Measurements from ENCODE around the gene PCIF1.
"Not testable (repeated sequence)": the region's sequence is repeated elsewhere in the genome, so short reads cannot be mapped to it uniquely, and the experiment has no call there.

PCIF1 gene

DNA sequence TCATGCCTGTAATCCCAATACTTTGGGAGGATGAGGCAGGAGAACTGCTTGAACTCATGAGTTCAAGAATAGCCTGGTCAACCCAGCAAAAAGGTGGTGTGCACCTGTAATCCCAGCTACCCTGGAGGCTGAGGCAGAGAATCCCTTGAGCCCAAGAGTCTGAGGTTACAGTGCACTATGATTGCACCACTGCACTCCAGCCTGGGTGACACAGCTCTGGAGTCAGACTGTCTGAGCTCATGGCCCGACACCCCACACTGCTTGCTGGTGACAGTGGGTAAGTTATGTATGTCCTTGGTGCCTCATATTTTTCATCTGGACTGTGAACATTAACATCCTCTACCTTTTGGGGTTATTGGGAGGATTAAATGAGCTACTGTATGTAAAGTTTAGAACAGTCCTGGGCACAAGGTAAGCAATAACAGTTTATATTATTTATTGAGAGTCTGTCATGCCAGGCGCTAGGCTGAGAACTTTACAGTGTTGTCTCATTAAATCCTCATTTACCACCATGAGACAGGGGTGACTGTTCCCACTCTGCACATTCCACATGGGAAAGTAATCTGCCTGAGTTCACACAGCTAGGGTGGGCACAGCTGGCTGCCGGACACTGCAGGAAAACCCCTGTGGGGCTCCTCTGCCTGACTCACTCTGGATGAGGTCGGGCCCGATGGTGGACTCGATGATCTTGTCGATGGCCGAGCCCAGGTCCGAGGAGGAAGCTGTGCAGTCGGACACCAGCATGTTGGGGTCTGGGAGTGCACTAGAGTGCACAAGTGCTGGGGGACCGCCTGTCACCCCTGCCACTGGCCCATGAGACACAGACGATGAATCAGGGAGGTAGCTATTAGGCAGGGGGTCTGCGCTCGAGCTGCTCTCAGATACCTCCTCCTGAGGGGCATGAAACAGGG, 34.6 kb downstream of the PCIF1 start:
- no peak for DNase-seq

DNA sequence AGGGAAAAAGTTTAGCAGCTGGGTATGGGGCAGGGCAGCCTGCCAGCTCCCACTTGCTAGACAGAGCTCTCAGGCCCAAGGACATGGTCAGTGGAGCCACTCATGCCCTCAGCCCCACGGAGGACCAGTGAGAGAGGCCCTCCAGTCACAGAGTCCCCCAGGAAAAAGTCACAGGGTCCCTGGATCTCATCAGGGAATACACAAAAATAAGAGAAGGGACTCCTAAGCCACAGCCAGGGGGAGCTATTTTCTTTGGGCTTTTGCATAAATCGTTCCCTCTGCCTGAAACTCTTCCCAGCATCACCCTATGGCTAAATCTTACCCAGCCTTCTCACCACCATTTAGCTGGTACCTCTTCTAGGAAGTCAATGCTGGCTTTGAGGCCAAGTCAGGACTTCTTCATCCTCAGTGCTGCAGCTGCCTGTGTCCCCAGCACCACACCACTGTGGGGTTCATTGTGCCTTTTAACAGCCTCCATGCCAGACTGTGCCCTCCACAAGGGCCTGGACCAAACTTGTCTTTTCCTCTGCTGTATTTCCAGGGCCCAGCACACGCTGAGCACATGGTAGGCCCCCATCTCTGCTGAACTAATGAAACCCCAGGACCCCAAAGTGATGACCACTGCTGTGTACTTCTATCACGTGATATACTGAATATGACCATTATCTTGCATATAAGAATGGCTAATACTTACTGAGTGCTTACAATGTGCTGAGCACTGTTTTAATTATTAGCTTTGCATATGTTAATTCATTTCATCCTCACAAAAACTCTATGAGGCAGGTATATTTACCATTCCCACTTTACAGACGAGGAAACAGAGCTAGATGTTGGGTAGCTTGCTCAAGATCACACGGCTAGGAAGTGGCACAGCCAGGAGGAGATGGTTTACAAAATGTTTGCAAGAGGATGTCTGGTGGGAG, 35.5 kb downstream of the PCIF1 start:
- DNase-seq, result no peak

DNA sequence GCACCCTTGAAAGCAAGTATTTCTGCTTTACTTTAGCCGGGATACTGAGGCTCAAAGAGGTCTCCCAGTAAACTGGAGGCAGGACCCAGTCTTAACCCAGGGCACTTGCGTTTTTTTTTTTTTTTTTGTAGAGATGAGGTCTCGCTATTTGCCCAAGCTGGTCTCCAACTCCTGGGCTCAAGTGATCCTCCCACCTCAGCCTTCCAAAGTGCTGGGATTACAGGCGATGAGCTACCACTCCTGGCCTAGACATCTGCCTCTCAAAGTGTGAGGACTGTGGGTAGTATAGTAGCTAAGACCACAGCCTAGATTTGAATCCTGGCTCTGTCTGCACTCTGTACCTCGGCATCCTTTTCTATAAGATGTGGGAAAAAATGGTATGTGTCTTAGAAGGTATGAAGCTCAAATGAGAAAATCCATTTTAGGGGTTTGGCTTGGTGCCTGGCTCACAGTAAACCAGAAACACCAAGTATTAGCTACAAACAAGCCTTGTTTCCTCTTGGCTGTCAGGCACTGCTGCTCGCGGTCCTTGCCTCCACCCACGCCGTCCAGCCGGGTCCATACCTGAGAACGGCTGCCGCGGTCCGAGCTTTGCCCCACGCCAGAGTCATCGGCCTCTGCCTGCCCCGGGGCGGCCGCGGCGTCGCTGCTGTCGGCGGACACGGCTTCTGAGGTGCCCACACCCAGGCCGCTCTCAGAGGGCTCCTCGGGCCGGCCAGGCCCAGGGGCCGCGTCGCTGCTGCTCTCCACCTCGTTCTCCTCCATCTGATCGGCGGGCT, 36.4 kb downstream of the PCIF1 start:
- no peak for DNase-seq

DNA sequence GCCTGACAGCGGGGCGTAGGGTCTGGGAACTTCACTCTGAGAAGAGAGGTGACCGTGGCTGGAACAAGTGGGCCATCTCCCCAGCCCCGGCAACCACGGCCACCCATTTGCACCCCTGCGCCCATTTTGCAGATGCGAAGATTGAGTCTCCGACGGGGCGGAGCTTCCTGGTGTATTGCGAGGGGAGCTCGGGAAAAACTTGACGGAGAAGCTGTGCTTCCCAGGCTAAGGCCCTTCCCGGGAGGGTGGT, 36.9 kb downstream of the PCIF1 start:
- DNase-seq, result no peak

DNA sequence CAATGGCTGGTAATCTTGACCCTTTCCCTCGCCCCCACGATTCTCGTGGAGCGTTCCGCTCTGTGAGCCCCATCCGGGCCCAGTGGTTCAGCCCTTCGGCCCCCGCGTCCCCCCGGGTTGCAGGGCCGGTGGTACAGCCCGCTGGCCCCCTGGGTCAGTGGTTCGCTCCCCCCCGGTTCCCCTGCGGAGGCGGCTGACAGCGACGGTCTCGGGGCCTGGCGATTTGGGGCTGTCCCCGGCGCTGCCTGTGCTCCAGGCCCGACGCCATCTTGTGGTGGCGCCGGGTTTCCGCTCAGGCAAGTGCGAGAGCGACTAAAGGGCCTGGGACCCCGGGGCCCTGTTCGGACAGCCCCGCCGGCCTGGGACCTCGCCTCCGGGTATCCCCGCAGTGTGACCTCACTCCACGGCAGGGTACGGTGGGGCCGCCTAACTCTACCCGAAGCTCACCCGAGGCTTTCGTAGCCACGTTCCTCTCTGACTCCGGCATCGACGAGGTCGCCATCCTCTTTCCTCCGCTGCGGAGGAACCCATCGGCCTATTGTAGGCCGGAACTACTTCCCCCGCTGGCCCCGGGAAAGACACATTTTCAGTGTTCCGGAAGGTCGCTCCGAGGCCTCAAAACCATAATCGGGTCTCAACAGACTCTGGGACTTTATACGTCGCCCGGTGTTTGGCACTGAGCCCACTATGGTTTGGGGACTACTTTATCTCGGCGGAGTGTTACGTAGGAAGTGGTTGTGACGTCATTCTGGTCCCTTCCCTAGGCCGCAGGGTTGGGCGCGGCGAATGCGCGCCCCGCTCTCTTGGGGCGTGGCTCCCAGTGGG, 37.4 kb downstream of the PCIF1 start, which contains the start of gene ZNF335:
Gene ZNF335, minus strand, starts transcription at position 529 of the 825 bp plus-strand sequence. CDS start 793 bp downstream, outside the sequence.
- DNase-seq, result peak; percentile 92

DNA sequence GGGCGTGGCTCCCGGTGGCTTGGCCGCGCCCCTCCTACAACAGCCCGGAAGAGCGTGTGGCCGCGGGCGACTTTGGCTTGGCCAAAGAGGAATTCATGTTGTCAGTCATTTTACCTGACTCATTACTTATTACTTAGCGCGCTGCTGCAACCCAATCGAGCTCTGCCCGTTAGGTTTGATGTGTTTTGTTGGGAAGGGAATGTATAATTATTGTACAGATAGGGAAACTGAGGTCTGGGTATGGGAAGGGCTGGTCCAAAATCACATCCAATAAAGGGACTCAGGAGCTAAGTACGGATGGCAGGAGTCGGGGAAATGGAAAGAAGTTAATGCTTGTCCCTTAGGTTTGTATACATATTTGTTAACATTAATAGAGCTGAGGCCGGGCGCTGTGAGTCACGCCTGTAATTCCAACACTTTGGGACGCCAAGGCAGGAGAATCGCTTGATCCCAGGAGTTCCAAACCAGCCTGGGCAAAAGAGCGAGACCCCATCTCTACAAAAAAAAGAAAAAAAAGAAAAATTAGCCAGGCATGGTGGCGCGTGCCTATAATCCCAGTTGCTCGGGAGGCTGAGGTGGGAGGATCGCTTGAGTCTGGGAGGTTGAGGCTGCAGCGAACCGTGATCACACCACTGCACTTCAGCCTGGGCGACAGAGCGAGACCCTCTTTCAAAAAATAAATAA, 38.2 kb downstream of the PCIF1 start:
- DNase-seq, result no peak

DNA sequence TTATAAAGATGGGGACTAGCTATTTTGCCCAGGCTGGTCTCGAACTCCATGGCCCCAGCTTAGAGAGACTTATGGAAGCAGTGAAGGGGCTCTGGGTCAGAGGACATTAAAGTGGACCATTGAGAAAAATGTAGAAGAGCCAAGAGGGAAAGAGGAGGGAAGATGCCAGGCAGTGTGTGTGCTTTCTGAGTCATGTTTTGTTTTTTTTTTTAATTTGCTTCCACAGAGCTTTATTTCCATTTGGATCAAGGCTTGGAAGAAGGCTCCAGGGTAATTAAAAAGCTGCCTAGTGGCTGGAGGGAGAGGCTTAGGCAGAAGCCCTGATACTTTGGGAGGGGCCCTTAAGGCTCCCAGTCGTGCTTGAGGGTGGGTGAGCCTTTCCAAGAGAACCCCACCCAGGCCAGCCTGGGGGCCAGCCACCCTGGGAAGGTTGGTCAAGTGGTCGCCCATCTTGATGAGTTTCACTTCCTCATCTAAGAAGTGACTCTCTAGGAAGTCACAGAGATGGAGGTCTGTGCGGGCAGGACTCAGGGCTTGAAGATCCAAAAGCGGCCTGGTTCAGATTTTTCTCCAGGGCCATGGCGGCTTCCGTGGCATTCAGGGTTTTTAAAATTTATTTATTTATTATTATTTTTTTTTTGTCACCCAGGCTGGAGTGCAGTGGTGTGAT, 40.5 kb downstream of the PCIF1 start:
- DNase-seq, result no peak

DNA sequence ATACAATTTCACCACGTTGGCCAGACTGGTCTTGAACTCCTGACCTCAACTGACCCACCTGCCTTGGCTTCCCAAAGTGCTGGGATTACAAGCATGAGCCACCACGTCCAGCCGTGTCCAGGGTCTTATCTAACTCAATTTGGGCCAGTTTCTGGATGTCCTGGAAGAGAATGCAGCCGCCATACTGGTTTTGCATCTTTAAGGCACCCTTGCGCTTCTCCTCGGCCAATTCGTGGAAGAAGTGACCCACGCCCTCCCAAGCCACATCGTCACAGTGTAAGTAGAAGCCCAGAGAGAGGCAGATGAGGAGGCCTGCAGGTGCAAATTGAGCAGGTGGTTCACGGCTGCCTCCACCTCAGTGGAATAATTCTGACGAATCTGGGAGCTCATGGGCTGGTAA, 41.2 kb downstream of the PCIF1 start:
- no peak for DNase-seq

DNA sequence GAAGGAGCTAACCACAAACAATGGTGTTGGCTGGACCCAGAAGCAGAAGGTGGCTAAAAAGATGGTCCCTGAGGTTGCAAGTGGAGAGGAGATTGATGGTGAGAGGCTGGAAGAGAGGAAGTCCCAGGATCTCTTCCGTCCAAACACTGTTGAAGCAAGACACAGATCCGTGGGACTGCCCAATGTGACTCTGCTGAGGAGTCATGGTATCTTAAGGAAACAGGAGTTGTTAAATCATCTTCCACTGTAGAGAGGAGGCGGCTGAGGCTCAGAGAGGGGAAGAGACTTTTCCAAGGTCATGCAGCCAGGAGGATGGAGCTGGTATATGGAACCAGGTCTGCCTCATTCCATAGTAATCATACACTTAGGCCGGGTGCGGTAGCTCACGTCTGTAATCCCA, 41.6 kb downstream of the PCIF1 start:
- DNase-seq, result no peak

DNA sequence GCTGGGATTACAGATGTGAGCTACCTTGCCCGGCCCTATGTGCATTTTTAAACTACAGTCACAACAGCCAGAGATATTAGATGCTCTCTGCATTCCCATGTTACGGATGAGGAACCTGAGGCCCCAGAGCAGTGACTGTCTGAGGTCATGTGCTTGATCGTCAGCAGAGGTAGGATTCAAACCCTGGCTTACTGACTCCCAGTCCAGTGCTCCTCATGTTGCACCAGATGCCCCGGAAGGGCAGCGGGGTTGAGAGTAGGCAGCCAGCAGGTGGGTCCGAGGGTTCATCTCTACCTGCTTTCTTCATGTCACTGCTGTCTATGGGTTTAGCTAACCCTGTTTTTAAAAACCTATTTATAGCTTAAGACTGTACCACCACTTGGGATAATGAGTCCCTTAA, 46.8 kb downstream of the PCIF1 start:
- DNase-seq, result no peak

DNA sequence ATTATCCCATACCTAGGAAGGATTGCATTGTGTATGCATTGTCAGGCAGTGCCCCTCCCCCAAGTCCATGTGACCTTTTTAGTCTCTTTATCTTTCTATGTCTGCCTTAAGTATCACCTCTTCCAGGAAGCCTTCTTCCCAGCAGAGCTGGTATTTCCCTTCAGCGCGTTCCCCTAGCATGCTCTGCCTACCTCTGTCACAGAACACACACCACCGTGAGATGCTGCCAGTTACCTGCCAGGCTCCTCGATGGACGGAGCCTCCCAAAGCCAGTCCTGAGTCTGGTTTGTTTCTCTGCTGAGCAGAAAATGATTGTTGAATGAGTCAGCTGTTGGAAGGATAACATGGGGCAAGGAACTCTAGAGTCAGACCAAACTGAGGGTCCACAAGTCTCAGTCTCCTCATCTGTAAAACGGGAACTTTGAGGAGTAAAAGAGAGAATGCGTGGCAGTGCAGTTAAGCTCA, 48.8 kb downstream of the PCIF1 start:
- no peak for DNase-seq

DNA sequence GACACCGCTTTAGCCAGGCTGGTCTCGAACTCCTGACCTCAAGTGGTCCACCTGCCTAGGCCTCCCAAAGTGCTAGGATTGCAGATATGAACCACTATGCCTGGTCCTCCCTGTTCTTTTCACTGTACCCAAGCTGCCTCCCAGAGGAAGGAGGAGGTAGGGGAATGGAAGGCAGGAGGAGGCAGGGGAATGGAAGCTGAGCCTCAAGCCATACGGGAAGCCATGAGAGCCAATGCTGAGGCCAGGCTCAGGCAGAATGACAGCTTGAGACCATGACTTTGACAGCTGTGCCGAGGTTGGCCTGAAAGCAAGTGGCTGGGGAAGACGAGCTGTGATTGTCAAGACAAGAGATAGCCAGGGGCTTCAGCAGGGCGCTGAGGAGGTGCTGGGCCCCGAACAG, 51.1 kb downstream of the PCIF1 start:
- no peak for DNase-seq

DNA sequence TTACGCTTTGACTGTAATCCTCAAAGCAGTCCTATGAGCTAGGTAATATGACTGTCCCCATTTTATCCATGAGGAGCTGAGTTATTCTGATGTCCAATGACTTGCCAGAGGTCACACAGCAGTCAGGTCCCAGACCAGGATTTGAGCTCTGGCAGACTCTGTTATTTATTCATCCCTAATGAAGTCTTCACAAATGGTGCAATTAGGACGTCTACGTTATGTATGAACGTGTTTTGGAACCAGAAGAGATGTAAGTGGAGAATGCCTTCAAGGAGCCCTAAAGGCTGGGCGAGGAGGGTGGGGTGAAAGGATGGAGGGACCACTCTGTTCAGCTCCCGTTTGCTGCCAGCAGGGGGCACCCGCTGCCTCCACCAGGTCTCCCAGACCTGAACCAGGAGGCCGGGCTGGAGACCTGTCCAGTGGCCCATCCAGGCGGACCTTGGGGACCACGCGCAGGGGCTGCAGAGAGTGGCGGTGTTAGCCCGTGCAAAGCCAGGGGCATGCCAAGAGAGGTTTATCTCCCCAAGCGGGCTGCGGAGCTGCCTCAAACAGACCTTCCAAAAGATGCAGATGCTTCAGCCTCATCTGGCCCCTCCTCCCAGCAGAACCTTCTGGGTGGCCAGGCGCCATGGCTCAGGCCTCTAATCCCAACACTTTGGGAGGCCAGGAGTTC, 52.8 kb downstream of the PCIF1 start:
- peak; percentile 60 for DNase-seq

DNA sequence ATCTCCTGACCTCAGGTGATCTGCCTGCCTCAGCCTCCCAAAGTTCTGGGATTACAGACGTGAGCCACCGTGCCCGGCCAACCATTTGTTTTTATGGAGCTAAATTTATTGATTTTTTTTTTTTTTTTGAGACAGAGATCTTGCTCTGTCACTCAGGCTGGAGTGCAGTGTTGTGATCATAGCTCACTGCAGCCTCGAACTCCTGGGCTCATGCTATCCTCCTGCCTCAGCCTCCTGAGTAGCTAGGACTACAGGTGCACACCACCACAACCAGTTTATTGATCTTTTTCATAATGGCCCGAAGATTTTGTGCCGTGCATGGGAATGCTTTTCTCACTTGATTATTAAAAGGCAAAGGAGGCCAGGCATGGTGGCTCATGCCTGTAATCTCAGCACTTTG, 54.3 kb downstream of the PCIF1 start:
- not testable (repeated sequence) for DNase-seq

DNA sequence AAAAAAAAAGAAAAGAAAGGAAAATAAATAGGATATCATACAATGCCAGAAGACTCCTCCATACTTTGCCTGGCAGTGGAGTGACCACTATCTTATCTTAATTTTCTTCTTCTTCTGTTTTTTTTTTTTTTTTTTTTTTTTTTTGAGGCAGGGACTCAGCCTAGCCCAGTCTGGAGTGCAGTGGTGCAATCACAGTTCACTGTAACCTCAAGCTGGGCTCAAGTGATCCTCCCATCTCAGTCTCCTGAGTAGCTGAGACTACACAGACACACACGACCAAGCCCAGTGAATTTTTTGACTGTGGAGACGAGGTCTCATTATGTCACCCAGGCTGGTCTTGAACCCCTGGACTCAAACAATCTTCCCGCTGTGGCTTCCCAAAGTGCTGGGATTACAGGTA, 57.1 kb downstream of the PCIF1 start:
- no peak for DNase-seq

DNA sequence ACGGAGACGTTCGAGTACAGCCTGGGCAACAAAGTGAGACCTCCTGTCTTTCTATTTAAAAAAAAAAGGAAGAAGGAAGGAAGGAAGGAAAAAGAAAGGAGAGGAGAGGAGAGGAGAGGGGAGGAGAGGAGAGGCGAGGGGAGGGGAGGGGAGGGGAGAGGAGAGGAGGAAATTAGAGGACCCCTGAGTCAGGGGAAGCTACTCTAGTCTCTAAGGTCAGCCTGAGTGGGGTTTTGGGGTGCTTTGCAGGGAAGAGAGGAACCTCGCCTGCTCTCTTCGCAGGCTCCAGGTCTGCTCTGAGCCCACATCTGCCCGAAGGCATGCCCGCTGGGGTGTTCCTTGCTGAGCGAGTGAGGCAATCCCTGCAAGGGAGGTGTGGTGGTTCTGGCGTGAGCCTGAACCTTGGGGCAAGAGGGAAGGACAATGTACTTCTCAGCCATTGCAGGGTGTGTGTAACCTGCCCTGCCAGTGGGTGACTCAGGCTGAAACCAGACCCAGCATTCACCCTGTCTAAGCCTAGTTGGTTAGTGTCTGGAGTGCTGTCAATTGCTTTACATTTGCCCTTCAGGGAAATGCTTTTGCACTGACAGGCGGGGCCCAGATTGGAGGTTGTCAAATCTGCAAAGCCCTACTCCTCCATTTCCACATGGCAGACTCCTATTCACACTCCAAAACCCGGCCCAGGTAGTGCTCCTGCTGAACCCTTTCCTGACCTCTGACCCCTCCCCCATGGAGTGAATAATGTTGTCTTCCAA, 58.9 kb downstream of the PCIF1 start:
- no peak for DNase-seq

DNA sequence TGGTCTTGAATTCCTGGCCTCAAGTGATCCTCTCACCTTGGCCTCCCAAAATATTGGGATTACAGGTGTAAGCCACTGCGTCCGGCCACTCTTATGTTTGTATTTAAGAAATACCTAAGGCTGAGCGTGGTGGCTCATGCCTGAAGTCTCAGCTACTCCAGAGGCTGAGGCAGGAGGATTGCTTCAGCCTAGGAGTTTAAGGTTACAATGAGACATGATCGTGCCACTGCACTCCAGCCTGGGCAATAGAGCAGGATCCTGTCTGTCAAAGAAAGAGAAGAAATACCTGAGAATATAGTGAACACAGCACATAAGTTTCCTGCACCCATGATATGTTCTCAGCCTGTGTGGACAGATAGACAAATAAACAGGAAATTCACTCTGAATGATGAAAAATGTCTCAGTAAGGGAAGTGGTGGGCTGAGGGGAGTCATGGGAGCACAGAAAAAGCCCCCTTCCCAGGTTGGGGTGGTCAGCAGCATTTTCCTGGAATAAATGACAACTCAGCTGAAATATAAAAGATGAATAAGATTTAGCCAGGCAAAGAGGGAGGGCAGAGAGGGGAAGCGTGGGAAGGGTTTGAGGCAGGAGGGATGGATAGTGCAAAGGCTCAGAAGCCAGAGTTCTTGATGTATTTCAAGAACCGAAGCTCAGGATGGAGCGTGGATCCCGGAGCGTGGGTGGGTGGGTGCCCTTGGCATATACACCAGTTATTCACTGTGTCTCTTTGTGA, 60.4 kb downstream of the PCIF1 start:
- no peak for DNase-seq

DNA sequence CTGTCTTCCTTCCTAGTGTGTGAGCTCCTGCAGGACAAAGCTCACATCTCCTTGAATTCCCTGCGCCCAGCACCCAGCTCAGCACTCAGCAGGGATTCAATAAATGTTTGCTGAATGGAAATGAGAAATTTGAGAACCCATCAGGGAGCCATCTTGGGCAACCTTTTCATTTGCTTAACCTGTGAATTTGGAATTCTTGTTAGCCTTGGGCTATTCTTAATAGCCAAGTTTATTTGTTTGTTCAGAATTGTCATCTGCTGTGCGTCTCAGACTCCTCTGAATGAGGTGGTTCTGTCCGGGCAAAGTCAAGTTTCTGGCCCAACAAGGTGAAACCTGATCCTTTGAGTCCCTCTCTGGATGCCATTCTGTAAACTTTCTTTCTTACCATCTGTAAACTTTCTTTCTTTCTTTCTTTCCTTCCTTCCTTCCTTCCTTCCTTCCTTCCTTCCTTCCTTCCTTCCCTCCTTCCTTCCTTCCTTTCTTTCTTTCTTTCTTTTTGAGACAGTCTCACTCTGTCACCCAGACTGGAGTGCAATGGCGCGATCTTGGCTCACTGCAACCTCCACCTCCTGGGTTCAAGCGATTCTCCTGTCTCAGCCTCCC, 61.1 kb downstream of the PCIF1 start:
- DNase-seq, result not testable (repeated sequence)
